GM19043 (cell line): ENCODE results near the gene CHI3L2.
A peak's percentile ranks its signal among the peaks of the same experiment; 100 is the strongest.
"Not testable (repeated sequence)": the region's sequence is repeated elsewhere in the genome, so short reads cannot be mapped to it uniquely, and the experiment has no call there.

ENCODE experiments used
- ATAC-seq: cut with Tn5 transposase; IDR thresholded peaks from one replicate; pipeline ENCODE4 v1.9.1; 2021; ENCODE audit warnings: low read depth; ENCODE audit not compliant: unreplicated experiment

Gene CHI3L2

GRCh38 chr1:111201275-111202090, 26.0 kb upstream of the CHI3L2 start:
- no peak for ATAC-seq

DNA sequence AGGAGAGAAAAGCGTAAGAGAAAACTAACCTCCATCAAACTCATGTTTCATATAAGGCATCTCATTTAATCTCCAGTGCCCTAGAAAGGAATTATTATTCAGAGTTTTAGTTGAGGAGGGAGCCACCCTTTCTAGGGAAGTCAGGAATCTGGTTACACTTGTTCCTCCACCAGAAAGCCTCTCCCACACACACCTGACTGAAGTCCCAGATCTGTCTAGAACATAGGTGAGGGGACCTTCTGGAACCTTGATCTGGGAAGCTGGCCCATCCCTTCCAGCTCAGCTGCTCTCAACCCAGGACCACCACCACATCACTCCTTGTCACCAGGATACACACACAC, 25.2 kb upstream of the CHI3L2 start:
- no peak for ATAC-seq

- no peak for ATAC-seq
Measured at GRCh38 chr1:111202707-111203623, 24.5 kb upstream of the CHI3L2 start.

DNA sequence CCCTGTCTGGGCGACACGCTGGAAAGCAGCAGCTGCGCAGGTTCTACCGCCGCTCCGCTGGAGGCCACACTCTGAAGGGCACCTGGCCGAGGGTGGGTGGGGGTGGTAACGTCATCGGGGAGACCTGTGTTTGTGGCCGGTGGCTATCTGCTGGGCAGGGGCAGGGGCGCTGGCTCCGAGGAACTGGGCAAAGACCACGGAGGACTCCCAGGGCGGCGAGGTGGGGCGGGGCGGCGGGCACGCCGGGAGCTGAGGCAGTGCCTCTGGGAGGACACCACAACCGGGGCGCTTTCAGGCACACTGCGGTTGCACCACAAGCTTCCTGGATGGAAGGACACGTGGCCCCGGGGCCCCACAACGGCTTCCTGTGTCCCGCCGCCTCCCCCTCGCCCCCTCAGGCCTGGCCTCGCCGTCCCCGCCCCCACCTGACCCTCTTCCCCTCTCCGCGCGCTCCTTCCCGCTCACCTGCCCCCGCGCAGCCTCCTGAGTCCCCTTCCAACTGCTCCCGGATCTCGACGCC, 23.8 kb upstream of the CHI3L2 start:
- ATAC-seq = peak; percentile 54

DNA sequence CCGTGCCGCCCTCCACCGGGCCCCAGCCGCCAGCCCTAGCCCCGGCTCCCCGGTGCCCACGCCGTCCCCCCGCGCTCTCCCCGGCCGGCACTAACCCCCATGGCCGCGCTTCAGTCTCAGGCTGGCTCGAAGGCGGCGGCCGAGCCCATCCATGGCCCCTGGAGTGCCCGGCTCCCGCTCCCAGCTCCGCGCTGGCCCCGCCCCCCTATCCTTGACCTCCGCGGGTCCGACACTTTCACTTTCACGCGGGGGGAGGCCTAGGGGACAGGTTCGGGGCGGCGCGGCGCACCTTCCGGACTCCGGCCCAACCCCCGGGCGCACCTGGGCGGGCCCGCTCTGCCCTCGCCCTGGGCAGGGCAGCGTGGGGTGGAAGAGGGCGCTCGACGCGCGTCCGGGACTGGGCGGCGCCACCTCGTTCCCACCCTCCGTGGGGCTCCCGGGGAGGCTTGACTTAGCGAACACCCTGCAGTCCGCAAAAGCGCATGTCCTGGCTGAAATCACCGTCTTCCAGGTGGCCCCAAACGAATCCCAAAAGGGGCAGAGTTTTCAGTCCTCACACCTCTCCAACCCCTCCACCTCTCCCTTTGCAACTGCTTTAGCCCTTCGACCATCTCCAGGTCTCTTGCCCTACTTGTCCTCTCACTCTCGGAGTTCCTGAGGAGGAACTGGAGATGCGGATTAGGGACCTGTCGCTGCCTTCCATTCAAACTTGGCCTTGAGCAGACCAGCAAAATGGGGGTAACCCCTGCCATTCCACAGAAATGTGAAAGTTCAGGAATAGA, 23.1 kb upstream of the CHI3L2 start:
- peak; percentile 53 for ATAC-seq

DNA sequence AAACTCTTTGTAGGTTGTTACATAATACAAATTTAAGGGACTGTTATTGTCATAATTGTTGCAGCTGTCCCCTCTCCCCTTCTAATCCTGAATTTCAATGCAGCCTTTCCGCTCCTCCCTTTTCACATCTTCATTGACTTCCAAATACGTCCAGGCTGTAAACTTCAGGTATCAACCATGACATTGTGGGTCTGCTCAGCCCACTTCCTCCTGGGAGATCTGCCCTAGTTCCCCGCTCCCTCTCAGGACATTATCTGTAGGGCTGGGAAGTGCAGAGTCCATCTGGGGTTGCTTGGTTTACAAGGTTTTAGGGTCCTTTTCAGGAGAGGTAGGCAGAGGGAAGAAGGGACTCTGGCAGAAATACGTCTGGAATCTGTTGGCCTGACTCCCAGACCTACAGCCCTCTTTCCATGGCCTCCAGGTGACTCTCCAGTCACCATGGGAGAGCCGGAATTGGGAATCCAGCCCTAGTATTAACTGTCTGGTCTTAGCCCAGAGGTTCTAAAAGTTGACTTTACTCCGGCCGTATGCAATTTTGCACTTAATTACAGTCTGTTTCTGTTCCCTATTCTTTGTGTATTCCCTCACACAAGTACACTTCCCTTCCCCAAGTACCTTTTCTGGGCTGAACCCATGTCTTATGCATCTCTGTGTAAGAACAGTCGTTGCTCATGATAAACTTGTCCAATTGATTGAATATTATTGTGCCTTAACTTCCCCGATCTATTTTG, 22.4 kb upstream of the CHI3L2 start:
- ATAC-seq = no peak

- ATAC-seq = no peak
Measured at GRCh38 chr1:111205714-111206050, 21.8 kb upstream of the CHI3L2 start.

DNA sequence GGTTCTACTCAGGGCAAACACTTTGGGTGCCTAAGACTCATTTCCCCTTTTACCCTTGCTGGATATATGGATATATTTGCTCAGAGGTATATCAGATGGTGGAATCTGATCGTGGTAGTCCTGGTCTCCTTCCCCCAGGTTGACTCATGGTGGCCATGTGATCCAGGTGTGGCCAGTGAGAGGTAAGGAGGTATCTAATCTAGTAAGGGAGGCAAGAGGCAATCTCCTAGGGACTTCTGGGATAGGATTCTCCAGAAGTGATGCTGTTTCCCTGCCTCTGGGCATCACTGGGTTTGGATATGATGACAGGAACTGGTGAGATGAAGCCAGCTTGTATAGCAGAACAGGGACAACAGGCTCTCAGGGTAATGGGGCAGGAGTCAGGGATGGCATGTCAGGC, 18.6 kb upstream of the CHI3L2 start:
- no peak for ATAC-seq

GRCh38 chr1:111209622-111210021, 17.9 kb upstream of the CHI3L2 start:
- ATAC-seq = no peak

GRCh38 chr1:111211921-111212320, 15.6 kb upstream of the CHI3L2 start:
- no peak for ATAC-seq

DNA sequence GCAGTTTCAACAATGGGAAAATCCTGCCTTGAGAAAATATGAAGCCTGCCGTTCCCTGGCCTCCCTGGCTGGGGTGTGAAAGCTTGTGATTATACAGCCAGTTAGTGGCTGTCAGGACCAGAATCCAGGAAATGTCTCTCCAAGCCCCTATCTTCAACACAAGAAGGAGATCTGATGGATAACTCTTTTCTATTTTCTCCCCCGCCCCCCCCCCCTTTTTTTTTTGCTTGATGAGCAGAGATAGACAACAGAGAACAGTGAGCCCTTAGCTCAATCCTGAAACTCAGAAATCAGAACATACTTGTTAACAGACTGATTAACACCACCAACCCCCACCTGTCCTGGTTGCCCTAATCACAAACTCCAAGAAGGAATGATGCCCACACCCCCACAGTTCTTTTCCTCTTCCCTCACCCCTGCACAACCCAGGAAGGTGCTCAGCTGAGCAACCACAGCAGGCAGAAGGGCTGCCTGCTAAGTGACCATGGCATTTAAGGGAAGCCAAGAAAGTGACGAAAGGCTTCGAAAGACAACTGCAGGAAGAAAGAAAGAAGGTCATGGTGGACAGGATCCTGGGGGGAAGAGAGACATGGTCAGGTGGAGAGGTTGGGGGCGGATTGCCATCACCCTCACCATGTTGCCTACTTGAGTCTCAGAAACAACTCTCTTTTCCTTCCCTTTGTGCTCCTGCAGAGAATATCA, 14.7 kb upstream of the CHI3L2 start:
- ATAC-seq = no peak

DNA sequence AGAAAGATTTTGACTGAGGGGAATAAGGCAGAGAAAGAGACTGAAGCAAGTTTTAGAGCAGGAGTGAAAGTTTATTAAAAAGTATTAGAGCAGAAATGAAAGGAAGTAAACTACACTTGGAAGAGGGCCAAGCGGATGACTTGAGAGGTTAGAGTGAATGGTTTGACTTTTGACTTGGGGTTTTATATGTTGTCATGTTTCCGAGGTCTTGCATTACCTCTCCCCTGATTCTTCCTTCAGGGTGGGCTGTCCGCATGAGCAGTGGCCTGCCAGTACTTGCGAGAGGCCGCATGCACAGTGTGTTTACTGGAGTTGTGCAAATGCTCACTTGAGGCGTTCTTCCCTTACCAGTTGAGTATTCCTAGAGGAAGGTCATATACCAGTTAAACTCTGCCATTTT, 14.1 kb upstream of the CHI3L2 start:
- ATAC-seq = no peak

DNA sequence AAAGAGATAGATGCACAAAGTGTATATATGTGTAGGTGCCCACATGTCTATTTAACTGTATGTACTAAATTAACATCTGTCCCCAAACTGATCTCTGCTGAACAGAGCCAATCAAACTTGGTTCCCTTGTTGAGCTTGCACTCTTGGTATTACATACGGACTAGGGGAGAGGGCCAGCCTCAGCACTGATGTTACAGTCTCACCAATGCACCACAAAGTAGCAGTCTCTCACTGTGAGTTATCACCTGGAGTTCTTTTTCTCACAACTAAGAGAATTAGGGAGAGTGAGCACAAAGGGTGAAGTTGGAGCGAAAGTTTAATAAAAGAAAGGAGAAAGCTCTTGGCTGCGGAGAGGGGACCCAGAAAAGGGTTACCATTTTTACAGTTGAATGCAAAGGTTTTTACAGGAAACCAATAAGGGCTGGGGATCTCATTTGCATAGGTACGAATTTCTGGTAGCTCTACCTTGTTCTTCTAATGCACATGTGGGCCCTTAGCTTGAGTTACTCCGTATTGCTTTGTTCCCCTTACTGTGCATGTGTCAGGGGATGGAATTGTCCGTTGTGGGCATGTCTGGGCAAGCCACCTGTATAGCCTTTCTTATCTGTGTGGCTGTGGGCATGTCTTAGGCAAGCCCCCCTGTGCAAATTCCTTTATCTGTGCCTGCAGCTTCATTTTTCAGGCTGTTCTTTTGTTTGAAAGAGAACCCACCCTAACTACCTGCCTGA, 13.3 kb upstream of the CHI3L2 start:
- ATAC-seq = no peak

DNA sequence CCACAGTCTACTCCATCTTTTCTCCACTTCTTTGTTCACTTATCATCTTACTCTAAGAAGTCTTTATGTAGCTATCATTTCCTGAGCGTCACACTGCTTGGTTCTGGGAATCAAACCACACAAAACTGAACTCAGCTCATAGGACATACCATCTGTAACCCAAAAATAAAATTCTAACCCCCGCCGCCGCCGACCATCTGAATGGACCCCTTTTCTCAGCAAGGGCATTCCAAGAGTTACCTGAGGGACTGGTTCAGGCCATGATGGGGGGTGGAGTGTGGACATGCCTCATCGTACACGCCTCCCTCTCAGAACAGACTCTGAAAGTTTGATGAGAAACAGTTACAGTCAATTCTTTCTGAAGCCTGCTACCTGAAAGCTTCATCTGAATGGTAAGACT, 12.6 kb upstream of the CHI3L2 start:
- ATAC-seq = no peak

GRCh38 chr1:111215285-111215684, 12.2 kb upstream of the CHI3L2 start:
- not testable (repeated sequence) for ATAC-seq

- ATAC-seq = no peak
Measured at GRCh38 chr1:111216751-111217150, 10.8 kb upstream of the CHI3L2 start.

DNA sequence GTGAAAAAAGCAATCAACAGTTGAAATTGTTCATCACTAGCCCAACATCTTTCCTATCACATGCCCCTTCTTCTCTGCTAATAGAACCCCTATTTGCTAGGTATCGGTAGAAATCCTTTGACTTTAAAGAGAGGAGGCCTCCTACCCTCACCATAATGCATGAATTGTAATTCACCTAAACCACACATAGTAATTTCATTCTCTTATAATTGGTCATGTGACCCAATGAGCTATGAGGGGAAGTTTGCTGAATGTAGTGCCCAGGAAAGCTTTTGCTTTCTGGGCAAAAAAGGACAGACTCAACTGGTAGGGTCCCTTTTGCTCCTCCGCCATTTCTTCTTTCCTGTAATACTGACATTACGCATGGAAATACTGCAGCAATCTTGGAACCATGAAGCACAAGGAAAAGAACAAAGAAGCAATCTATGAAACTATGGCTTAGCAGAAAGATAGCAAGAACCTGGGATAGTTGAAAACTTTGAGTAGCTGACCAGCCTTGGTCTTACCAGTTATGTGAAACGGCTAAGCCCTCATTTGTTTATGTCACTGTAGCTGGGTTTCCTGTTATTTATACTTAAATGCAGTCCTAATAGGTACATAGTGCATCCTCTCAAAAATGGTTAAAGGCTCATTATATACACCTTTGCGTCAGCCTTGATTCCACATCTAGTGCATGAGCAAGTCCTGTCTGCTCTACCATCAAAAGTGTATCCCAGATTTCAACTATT, 10.2 kb upstream of the CHI3L2 start:
- no peak for ATAC-seq
